Body of pancreas (tissue), 4 donors: ENCODE results near the gene CNOT10.

Experiments
- CTCF ChIP-seq, 7 experiments: fragments of 450-650 bp in 4 of 7; fragments of 200-600 bp in 3 of 7; sonication (generic) in 3 of 7; IDR thresholded peaks; one replicate each; pipeline ENCODE4 v1.5.1; 2016 to 2019; ENCODE audit warnings: antibody characterized with exemption in 7 of 7
- POLR2A ChIP-seq, 3 donors: fragments of 450-650 bp; IDR thresholded peaks; one replicate each; pipeline ENCODE4 v1.6.1; 2016; ENCODE audit warnings: antibody characterized with exemption in 3 of 3, mild to moderate bottlenecking in 2 of 3

DNA sequence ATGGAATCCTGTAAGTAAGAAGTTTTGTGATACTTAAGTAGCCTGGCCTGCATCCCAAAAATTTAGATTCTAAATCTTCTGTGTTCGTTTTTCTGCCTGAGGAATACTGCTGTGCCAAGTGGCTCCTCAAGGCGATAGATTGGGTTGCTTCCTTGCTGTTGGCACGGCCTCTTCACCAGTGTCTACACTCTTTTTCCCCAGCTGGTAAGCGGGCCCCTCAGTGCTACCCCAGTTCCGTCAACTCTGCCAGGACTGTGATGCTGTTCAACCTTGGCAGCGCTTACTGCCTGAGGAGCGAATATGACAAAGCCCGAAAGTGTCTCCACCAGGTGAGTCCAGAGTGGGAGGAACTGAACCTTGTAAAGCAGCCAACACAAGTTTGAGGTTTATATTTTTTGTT, 79.5 kb downstream of the CNOT10 start:
- TF ChIP-seq POLR2A (IDR thresholded peaks at IDR 0.05) (no peak), CTCF (IDR thresholded peaks at IDR 0.05) (no peak)
